ENCODE data around the gene SPOCK2. TPM values are rescaled to one million over a fixed set of nuclear protein-coding genes. Genes with fewer than 3 reads are reported as not detected.

Gene SPOCK2
- polyA plus RNA-seq, 1 donor from 2014 or later = 5.6 TPM

DNA sequence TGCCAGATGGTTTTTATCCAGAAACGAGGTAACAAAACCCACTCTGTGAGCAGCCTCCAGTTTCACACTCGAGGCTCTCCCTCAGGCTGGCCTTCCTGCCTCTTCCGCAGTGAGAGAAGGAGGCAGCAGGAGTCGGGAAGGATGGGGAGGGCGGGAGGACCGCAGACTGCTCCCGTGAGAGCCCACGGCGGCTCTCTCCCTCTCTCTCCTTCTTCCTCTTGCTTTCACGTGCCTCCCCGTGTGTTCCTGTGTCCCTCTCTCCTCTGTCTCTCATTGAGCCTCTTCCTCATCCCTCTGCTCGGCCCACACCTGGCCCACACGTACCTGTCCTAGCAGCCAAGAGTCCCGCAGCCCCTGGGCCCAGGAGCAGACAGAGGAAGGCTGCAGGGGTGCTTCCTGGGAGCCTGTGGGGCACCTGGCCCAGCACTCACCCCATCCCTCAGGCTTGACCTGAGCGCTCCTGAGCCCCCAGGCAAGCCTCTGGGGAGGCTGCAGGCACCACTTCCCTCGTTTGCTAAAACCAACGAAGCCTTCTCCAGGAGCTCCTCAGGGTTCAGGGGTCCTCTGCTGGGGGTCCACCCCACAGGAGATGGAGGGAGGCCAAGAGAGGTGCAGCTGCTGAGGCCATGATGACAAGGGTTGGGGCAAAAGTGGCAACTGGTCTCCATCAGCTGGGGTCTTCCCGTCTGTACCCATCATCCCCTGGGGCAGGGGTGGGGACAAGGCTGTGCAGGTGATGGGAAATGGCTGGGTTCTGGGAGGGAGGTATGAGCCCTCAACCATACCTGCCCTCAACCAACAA, 13.6 kb downstream of the SPOCK2 start:
- no peak overlapping the region for H3K4me3 ChIP-seq (ENCODE audit: low read length)
- no peak overlapping the region for H2AFZ ChIP-seq (ENCODE audit: low read depth, low read length)
- no peaks in the 10 kb centered on the region for H3K9me2 ChIP-seq (ENCODE audit: insufficient read depth, low read length)
- H3K27ac ChIP-seq (ENCODE audit: low read length) = no peak overlapping the region
- H3K9me3 ChIP-seq (ENCODE audit: low read length) = no peaks in the 10 kb centered on the region
- H3K36me3 ChIP-seq (ENCODE audit: insufficient read depth, low read length) = no peaks in the 10 kb centered on the region
- no peaks in the 10 kb centered on the region for H4K20me1 ChIP-seq (ENCODE audit: insufficient read depth)
- no peaks in the 10 kb centered on the region for H3K27me3 ChIP-seq (ENCODE audit: insufficient read depth, low read depth, low read length)
- no peak overlapping the region for H3K9ac ChIP-seq (ENCODE audit: low read length)
- TF ChIP-seq RAD21 (conservative IDR thresholded peaks at IDR 0.05) (no peak), EZH2 (IDR thresholded peaks at IDR 0.05; ENCODE audit: borderline replicate concordance, insufficient read depth, low read length, poor library complexity, severe bottlenecking) (no peak), EP300 (conservative IDR thresholded peaks at IDR 0.05; ENCODE audit: poor library complexity, severe bottlenecking) (no peak), CTCF (IDR thresholded peaks at IDR 0.05; ENCODE audit: poor library complexity, severe bottlenecking) (no peak), TAF1 (IDR thresholded peaks at IDR 0.05; ENCODE audit: low read depth) (no peak), POLR2AphosphoS5 (IDR thresholded peaks at IDR 0.05) (no peak), MXI1 (conservative IDR thresholded peaks at IDR 0.05; ENCODE audit: poor library complexity, severe bottlenecking) (no peak), SMC3 (conservative IDR thresholded peaks at IDR 0.05; ENCODE audit: poor library complexity) (no peak)
- TF ChIP-seq, protein P1, sequence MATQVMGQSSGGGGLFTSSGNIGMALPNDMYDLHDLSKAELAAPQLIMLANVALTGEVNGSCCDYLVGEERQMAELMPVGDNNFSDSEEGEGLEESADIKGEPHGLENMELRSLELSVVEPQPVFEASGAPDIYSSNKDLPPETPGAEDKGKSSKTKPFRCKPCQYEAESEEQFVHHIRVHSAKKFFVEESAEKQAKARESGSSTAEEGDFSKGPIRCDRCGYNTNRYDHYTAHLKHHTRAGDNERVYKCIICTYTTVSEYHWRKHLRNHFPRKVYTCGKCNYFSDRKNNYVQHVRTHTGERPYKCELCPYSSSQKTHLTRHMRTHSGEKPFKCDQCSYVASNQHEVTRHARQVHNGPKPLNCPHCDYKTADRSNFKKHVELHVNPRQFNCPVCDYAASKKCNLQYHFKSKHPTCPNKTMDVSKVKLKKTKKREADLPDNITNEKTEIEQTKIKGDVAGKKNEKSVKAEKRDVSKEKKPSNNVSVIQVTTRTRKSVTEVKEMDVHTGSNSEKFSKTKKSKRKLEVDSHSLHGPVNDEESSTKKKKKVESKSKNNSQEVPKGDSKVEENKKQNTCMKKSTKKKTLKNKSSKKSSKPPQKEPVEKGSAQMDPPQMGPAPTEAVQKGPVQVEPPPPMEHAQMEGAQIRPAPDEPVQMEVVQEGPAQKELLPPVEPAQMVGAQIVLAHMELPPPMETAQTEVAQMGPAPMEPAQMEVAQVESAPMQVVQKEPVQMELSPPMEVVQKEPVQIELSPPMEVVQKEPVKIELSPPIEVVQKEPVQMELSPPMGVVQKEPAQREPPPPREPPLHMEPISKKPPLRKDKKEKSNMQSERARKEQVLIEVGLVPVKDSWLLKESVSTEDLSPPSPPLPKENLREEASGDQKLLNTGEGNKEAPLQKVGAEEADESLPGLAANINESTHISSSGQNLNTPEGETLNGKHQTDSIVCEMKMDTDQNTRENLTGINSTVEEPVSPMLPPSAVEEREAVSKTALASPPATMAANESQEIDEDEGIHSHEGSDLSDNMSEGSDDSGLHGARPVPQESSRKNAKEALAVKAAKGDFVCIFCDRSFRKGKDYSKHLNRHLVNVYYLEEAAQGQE (IDR thresholded peaks at IDR 0.05; ENCODE audit: borderline replicate concordance) = no peak
- H3F3A ChIP-seq (ENCODE audit: insufficient read depth, low read length, poor library complexity, severe bottlenecking) = no peaks in the 10 kb centered on the region
- H3K4me2 ChIP-seq (ENCODE audit: low read length) = no peak overlapping the region
- H3K79me2 ChIP-seq (replicated peaks; ENCODE audit: insufficient read depth, low read length) = no peaks in the 10 kb centered on the region

DNA sequence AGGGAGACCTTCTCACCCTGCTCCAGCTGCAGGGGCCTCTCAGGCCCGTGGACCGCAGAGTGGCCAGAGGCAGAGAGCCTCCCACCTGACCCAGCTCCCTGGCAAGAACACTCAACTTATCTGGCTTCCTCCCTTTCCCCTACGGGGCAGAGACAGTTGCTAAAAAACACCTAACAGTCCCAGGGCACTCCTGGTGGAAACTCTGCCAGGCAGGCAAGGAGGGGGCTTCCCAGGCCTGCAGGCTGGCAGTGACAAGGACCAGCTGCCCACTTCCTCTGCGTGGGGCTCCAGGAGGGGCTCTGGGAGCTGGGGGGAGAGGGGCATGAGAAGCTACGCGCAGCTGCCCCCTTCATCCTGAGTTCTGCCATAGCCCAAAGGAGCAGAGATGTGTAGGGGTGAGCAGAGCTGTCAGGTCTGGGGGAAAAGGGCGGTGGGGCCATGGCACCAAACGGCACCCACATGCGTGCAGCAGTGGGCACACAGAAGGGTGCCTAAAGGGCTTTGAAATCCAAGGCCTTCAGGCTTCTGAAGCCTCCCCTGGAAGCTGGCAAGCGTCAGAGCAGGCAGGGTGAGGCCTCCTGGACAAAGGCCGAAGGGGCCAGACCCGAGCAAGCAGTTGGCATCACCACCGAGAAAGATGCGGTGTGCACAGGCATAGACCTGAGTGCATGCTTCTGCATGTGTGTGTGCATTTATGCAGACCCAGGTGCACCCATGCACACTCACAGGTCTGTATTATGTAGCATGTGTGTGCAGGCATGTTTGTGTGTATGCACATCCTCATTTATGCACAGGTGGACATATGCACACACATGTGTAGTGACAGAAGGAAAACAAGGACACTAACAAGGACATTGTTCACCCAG, 14.4 kb downstream of the SPOCK2 start:
- Histone ChIP-seq H3K27ac (ENCODE audit: low read length) (no peak overlapping the region), H4K20me1 (ENCODE audit: insufficient read depth) (no peaks in the 10 kb centered on the region)

More for the DNA sequence above, 14.4 kb downstream of the SPOCK2 start:
- Histone ChIP-seq H3K79me2 (replicated peaks; ENCODE audit: insufficient read depth, low read length) (no peaks in the 10 kb centered on the region), H3K9ac (ENCODE audit: low read length) (no peak overlapping the region), H3K36me3 (ENCODE audit: insufficient read depth, low read length) (no peaks in the 10 kb centered on the region), H3K9me3 (ENCODE audit: low read length) (no peaks in the 10 kb centered on the region), H3F3A (ENCODE audit: insufficient read depth, low read length, poor library complexity, severe bottlenecking) (no peaks in the 10 kb centered on the region), H3K9me2 (ENCODE audit: insufficient read depth, low read length) (no peaks in the 10 kb centered on the region), H2AFZ (ENCODE audit: low read depth, low read length) (no peak overlapping the region), H3K4me3 (ENCODE audit: low read length) (no peak overlapping the region), H3K27me3 (ENCODE audit: insufficient read depth, low read depth, low read length) (no peaks in the 10 kb centered on the region), H3K4me2 (ENCODE audit: low read length) (no peak overlapping the region)
- TF ChIP-seq EZH2 (IDR thresholded peaks at IDR 0.05; ENCODE audit: borderline replicate concordance, insufficient read depth, low read length, poor library complexity, severe bottlenecking) = no peak
- TF ChIP-seq, protein P1 (IDR thresholded peaks at IDR 0.05; ENCODE audit: borderline replicate concordance) = no peak
- TF ChIP-seq SMC3 (conservative IDR thresholded peaks at IDR 0.05; ENCODE audit: poor library complexity) = no peak
- TF ChIP-seq RAD21 (conservative IDR thresholded peaks at IDR 0.05) = no peak
- no peak for TF ChIP-seq POLR2AphosphoS5 (IDR thresholded peaks at IDR 0.05)
- no peak for TF ChIP-seq MXI1 (conservative IDR thresholded peaks at IDR 0.05; ENCODE audit: poor library complexity, severe bottlenecking)
- no peak for TF ChIP-seq TAF1 (IDR thresholded peaks at IDR 0.05; ENCODE audit: low read depth)
- no peak for TF ChIP-seq EP300 (conservative IDR thresholded peaks at IDR 0.05; ENCODE audit: poor library complexity, severe bottlenecking)
- no peak for TF ChIP-seq CTCF (IDR thresholded peaks at IDR 0.05; ENCODE audit: poor library complexity, severe bottlenecking)
